Type B pancreatic cell (in vitro differentiated cells): ENCODE measurements around the gene HOXC11. TPM values are rescaled to one million over a fixed set of nuclear protein-coding genes. Genes with fewer than 3 reads are reported as not detected.

ENCODE experiments used
- DNase-seq: peaks from one replicate; pipeline ENCODE4 v3.0.0; 2021; ENCODE audit warnings: mixed read lengths; ENCODE audit not compliant: unreplicated experiment; ENCODE audit errors: extremely low spot score
- H3K27ac Mint-ChIP-seq: 2 replicates; pipeline ENCODE4 v1.8.0; 2021; ENCODE audit warnings: mild to moderate bottlenecking, mixed read lengths
- H3K27me3 Mint-ChIP-seq: 2 replicates; pipeline ENCODE4 v1.8.0; 2021; ENCODE audit warnings: mixed read lengths
- H3K36me3 Mint-ChIP-seq: 2 replicates; pipeline ENCODE4 v1.8.0; 2021; ENCODE audit warnings: mixed read lengths
- H3K4me1 Mint-ChIP-seq: one replicate; pipeline ENCODE4 v1.8.0; 2021; ENCODE audit warnings: mixed read lengths; ENCODE audit not compliant: unreplicated experiment
- H3K4me3 Mint-ChIP-seq: 2 replicates; pipeline ENCODE4 v1.8.0; 2021; ENCODE audit warnings: mild to moderate bottlenecking, mixed read lengths
- H3K9me3 Mint-ChIP-seq: 2 replicates; pipeline ENCODE4 v1.8.0; 2021; ENCODE audit warnings: mixed read lengths
- total RNA-seq: library from RNA; stranded (reverse); gene quantifications from 2 replicates; pipeline ENCODE4 v1.2.1, GENCODE V29; 2021; ENCODE audit warnings: low replicate concordance
- TF ChIP-seq, protein P1 (sequence below): fragments of 200-600 bp; sonication (generic); conservative IDR thresholded peaks from 2 replicates; pipeline ENCODE4 v1.5.0; 2021; ENCODE audit warnings: antibody characterized with exemption, mild to moderate bottlenecking

HOXC11 gene
- total RNA-seq, 1 donor from 2014 or later, result 0.12 TPM

GRCh38 chr12:53941750-53942149, 31.2 kb upstream of the HOXC11 start:
- TF ChIP-seq, protein P1, sequence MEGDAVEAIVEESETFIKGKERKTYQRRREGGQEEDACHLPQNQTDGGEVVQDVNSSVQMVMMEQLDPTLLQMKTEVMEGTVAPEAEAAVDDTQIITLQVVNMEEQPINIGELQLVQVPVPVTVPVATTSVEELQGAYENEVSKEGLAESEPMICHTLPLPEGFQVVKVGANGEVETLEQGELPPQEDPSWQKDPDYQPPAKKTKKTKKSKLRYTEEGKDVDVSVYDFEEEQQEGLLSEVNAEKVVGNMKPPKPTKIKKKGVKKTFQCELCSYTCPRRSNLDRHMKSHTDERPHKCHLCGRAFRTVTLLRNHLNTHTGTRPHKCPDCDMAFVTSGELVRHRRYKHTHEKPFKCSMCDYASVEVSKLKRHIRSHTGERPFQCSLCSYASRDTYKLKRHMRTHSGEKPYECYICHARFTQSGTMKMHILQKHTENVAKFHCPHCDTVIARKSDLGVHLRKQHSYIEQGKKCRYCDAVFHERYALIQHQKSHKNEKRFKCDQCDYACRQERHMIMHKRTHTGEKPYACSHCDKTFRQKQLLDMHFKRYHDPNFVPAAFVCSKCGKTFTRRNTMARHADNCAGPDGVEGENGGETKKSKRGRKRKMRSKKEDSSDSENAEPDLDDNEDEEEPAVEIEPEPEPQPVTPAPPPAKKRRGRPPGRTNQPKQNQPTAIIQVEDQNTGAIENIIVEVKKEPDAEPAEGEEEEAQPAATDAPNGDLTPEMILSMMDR, result no peak
- H3K4me3 Mint-ChIP-seq, result no peak overlapping the region

DNA sequence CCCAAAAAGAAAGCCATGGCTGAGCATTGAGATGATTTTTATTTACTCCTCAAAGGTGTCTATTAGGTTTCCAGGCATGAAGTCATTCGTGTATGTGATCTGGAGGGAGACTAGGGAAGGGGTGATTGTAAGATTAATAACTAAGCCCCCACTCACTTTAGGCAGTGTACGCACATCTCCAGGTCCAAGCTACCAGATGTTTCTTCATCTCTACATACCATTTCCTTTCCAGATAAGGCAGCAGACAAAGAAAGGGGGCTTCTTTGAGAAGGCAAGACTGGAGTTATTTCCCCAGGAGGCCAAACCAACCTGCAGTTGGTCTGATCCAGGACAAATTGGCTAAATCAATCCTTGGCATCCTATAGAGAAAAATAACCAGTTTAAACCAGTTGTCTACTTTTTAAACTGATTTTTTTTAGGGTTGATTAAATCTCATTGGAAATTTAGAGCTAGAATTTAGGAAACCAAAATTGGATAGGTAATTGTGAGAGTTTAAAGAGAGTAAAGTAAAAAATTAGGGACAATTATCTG, 30.4 kb upstream of the HOXC11 start:
- Mint-ChIP-seq H3K4me3 (no peak overlapping the region), H3K9me3 (no peaks in the 10 kb centered on the region), H3K36me3 (no peaks in the 10 kb centered on the region), H3K4me1 (no peaks in the 10 kb centered on the region), H3K27me3 (peaks cover 97% of the 10 kb centered on the region), H3K27ac (no peak overlapping the region)
- no peak for DNase-seq
- TF ChIP-seq, protein P1, result no peak

More at GRCh38 chr12:53941750-53942149, 31.2 kb upstream of the HOXC11 start:
- H3K27ac Mint-ChIP-seq, result no peak overlapping the region
- peaks cover 97% of the 10 kb centered on the region for H3K27me3 Mint-ChIP-seq
- peaks cover 5% of the 10 kb centered on the region for H3K36me3 Mint-ChIP-seq
- no peaks in the 10 kb centered on the region for H3K4me1 Mint-ChIP-seq
- DNase-seq, result no peak
- H3K9me3 Mint-ChIP-seq, result no peaks in the 10 kb centered on the region

GRCh38 chr12:53944209-53944608, 28.7 kb upstream of the HOXC11 start:
- Mint-ChIP-seq H3K36me3 (no peaks in the 10 kb centered on the region), H3K27me3 (peaks cover 99% of the 10 kb centered on the region), H3K27ac (no peak overlapping the region), H3K4me3 (no peak overlapping the region), H3K9me3 (no peaks in the 10 kb centered on the region), H3K4me1 (no peaks in the 10 kb centered on the region)
- DNase-seq, result no peak
- TF ChIP-seq, protein P1, result no peak

DNA sequence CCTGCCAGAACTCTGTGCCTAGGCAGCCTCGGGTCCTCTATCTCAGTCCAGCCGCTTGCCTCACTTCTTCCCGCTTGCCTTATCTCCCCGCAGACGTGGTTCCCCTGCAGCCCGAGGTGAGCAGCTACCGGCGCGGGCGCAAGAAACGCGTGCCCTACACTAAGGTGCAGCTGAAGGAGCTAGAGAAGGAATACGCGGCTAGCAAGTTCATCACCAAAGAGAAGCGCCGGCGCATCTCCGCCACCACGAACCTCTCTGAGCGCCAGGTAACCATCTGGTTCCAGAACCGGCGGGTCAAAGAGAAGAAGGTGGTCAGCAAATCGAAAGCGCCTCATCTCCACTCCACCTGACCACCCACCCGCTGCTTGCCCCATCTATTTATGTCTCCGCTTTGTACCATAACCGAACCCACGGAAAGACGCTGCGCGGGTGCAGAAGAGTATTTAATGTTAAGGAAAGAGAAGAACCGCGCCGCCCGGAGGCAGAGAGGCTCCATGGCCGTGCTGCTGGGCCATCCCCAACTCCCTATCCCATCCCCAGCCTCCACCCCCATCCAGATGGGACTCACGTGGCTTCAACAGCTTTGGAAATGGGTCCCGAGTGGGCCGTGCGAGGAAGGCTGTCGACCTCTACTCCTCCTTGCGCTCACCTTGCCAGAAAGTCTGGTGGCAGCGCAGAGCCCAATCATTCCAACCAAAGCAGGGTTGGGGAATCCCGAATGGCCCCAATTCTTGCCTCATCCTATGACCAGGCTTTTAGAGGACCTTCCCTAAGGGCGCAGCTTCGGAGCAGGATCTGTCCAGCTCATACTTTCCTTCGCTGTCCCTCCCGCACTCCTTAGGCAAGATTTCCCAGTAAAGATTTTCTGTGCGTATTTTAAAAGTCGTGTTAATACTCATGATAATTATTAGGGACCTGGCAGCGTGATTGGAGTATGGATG, 27.7 kb upstream of the HOXC11 start:
- Mint-ChIP-seq H3K9me3 (no peaks in the 10 kb centered on the region), H3K36me3 (no peaks in the 10 kb centered on the region), H3K27me3 (peaks cover 99% of the 10 kb centered on the region), H3K27ac (no peak overlapping the region), H3K4me3 (no peak overlapping the region), H3K4me1 (no peaks in the 10 kb centered on the region)
- DNase-seq, result no peak
- TF ChIP-seq, protein P1, result no peak

- Mint-ChIP-seq H3K36me3 (no peaks in the 10 kb centered on the region), H3K4me1 (no peaks in the 10 kb centered on the region)
- TF ChIP-seq, protein P1, result no peak
These were observed 25.2 kb upstream of the HOXC11 start for GRCh38 chr12:53947743-53948142.

More at GRCh38 chr12:53947743-53948142, 25.2 kb upstream of the HOXC11 start:
- H3K27me3 Mint-ChIP-seq, result peaks cover 100% of the 10 kb centered on the region
- DNase-seq, result no peak
- no peak overlapping the region for H3K4me3 Mint-ChIP-seq
- H3K9me3 Mint-ChIP-seq, result no peaks in the 10 kb centered on the region
- H3K27ac Mint-ChIP-seq, result no peak overlapping the region
